Prostate gland (tissue), 2 donors: ENCODE results near the gene CENPK. TPM values are rescaled to one million over a fixed set of nuclear protein-coding genes. Genes with fewer than 3 reads are reported as not detected.
"Not testable (repeated sequence)": the region's sequence is repeated elsewhere in the genome, so short reads cannot be mapped to it uniquely, and the experiment has no call there.

Experiments
- DNase-seq: peaks from one replicate; pipeline ENCODE4 v3.0.0-alpha.2; 2019; ENCODE audit warnings: low spot score
- H3K27ac ChIP-seq, 2 donors: fragments of 200-600 bp; sonication (generic); 2 replicates each; pipeline ENCODE4 v1.5.1; 2017 to 2019
- H3K27me3 ChIP-seq: fragments of 200-600 bp; sonication (generic); replicated peaks from 2 replicates; pipeline ENCODE4 v1.5.1; 2019; ENCODE audit not compliant: insufficient read depth
- H3K36me3 ChIP-seq, 2 donors: fragments of 200-600 bp; sonication (generic); 1 replicate in 1 of 2; 2 replicates in 1 of 2; pipeline versions ENCODE4 v1.5.1 to v1.8.1; 2017 to 2019
- H3K4me1 ChIP-seq: fragments of 200-600 bp; sonication (generic); replicated peaks from 2 replicates; pipeline ENCODE4 v1.5.1; 2019
- H3K4me3 ChIP-seq, 2 donors: fragments of 200-600 bp; sonication (generic); 2 replicates each; pipeline ENCODE4 v1.5.1; 2017 to 2019
- H3K9me3 ChIP-seq: fragments of 200-600 bp; sonication (generic); 2 replicates; pipeline ENCODE4 v1.5.1; 2017
- CTCF ChIP-seq, 4 experiments: fragments of 200-600 bp in 2 of 4; fragments of 450-650 bp in 2 of 4; sonication (generic) in 2 of 4; IDR thresholded peaks; 1 replicate in 3 of 4; 2 replicates in 1 of 4; pipeline ENCODE4 v1.5.1; 2016 to 2019; ENCODE audit warnings: antibody characterized with exemption in 4 of 4, mild to moderate bottlenecking in 2 of 4, moderate library complexity in 2 of 4
- POLR2A ChIP-seq: fragments of 450-650 bp; IDR thresholded peaks from one replicate; pipeline ENCODE4 v1.6.1; 2016; ENCODE audit warnings: antibody characterized with exemption, mild to moderate bottlenecking
- POLR2AphosphoS5 ChIP-seq: sonication (generic); formaldehyde crosslinking; IDR thresholded peaks from one replicate; pipeline ENCODE4 v1.6.1; 2017; ENCODE audit warnings: antibody characterized with exemption
- WGBS: methylation state at CpG from one replicate; pipeline ENCODE4 v1.1.5; 2018; 5-methylcytosine and 5-hydroxymethylcytosine counted together
- intact Hi-C: fragments of 100-400 bp; cut with DNase I; formaldehyde crosslinking; loops from one replicate; pipeline ENCODE4 v1.14.2; 2022
- total RNA-seq, 2 donors: library from RNA; depleted of rRNA; stranded (reverse); fragments of >200 nt; gene quantifications; one replicate each; pipeline ENCODE4 v1.1.0, GENCODE V29; 2016

The CENPK gene
- 1 to 10 TPM; 2.1 to 4.9 TPM for total RNA-seq

GRCh38 chr5:65562731-65563701, at the start of gene CENPK, which contains the start of gene PPWD1:
Gene CENPK (minus strand): TSS chr5:65563168. CDS start chr5:65554907, 8,261 bp downstream.
Gene PPWD1 (plus strand): TSS chr5:65563296. CDS start chr5:65563311, 15 bp downstream.
- WGBS: under 1% methylated on average over 54 of the region's 54 CpGs
- Histone ChIP-seq H3K27ac (peak within 1 kb of the TSS; percentile 78 to 87), H3K9me3 (no peaks in the 10 kb centered on the region), H3K4me1 (no peaks in the 10 kb centered on the region), H3K27me3 (no peaks in the 10 kb centered on the region), H3K4me3 (peak within 1 kb of the TSS; percentile 68 to 87), H3K36me3 (no peaks in the 10 kb centered on the region)
- DNase-seq: peak; percentile 94
- intact Hi-C loops: no loop called here
- TF ChIP-seq POLR2AphosphoS5 (peak; percentile 99), POLR2A (peak; percentile 50), CTCF (IDR thresholded peaks at IDR 0.05) (peak in 2 of 4 experiments; percentile 30 to 34)

- DNase-seq: no peak
- Histone ChIP-seq H3K27me3 (no peaks in the 10 kb centered on the region), H3K4me3 (no peak overlapping the region), H3K27ac (no peak overlapping the region), H3K9me3 (no peaks in the 10 kb centered on the region), H3K36me3 (peaks cover 0 to 4% of the 10 kb centered on the region in 2 donors), H3K4me1 (no peaks in the 10 kb centered on the region)
- no peak for TF ChIP-seq POLR2AphosphoS5
- TF ChIP-seq CTCF (IDR thresholded peaks at IDR 0.05): no peak
- TF ChIP-seq POLR2A: no peak
- WGBS: 84% methylated on average over 4 of the region's 4 CpGs
- intact Hi-C loops: no loop called here
Observed at GRCh38 chr5:65612298-65612907, 49.4 kb upstream of the CENPK start.

GRCh38 chr5:65611524-65611923, 48.6 kb upstream of the CENPK start:
- DNase-seq: no peak
- intact Hi-C loops: no loop called here
- TF ChIP-seq POLR2A (no peak), POLR2AphosphoS5 (no peak)
- WGBS: 52% methylated on average over 3 of the region's 3 CpGs
- Histone ChIP-seq H3K27me3 (no peaks in the 10 kb centered on the region), H3K4me1 (no peaks in the 10 kb centered on the region), H3K36me3 (peaks cover 0 to 4% of the 10 kb centered on the region in 2 donors), H3K27ac (no peak overlapping the region), H3K4me3 (no peak overlapping the region), H3K9me3 (no peaks in the 10 kb centered on the region)

GRCh38 chr5:65601761-65602160, 38.8 kb upstream of the CENPK start:
- 91% methylated on average over 1 of the region's 1 CpG for WGBS
- H3K36me3 ChIP-seq: not testable (repeated sequence)

GRCh38 chr5:65588694-65589093, 25.7 kb upstream of the CENPK start:
- Histone ChIP-seq H3K36me3 (no peaks in the 10 kb centered on the region), H3K27me3 (no peaks in the 10 kb centered on the region), H3K9me3 (no peaks in the 10 kb centered on the region), H3K4me1 (no peaks in the 10 kb centered on the region), H3K4me3 (no peak overlapping the region), H3K27ac (no peak overlapping the region)
- WGBS: 97% methylated on average over 2 of the region's 2 CpGs
- no peak for DNase-seq
- TF ChIP-seq POLR2A (no peak), POLR2AphosphoS5 (no peak), CTCF (IDR thresholded peaks at IDR 0.05) (no peak)
- intact Hi-C loops: no loop called here

More at GRCh38 chr5:65601761-65602160, 38.8 kb upstream of the CENPK start:
- H3K9me3 ChIP-seq, H3K4me1 ChIP-seq, intact Hi-C loops, H3K4me3 ChIP-seq, H3K27ac ChIP-seq, DNase-seq, H3K27me3 ChIP-seq: not testable (repeated sequence)
